K562 (cell line): ENCODE results near the gene THG1L. TPM values are rescaled to one million over a fixed set of nuclear protein-coding genes. Genes with fewer than 3 reads are reported as not detected.

ENCODE experiments used
- FOXM1 ChIP-seq, 2 experiments: fragments of 450-650 bp in 1 of 2; sonication (generic) in 1 of 2; formaldehyde crosslinking in 1 of 2; IDR thresholded peaks; 2 replicates each; pipeline versions ENCODE4 v1.6.1 to v1.9.0; 2017 to 2022; ENCODE audit warnings: low read depth in 2 of 2, mild to moderate bottlenecking in 2 of 2, missing genetic modification reagents in 1 of 2, moderate library complexity in 1 of 2
- FOXP1 ChIP-seq: sonication (generic); formaldehyde crosslinking; IDR thresholded peaks from 2 replicates; pipeline ENCODE4 v1.8.0; 2022; ENCODE audit warnings: mild to moderate bottlenecking, missing genetic modification reagents
- GTF2B ChIP-seq: IDR thresholded peaks from 2 replicates; pipeline ENCODE4 v1.6.1; 2011; ENCODE audit not compliant: insufficient read length; ENCODE audit errors: extremely low read depth
- GTF2E2 ChIP-seq: fragments of 200-800 bp; sonication (Bioruptor generic); IDR thresholded peaks from 2 replicates; pipeline ENCODE4 v1.6.1; 2016; ENCODE audit warnings: missing genetic modification characterization, missing compliant biosample characterization
- HMG20A ChIP-seq: fragments of 450-650 bp; formaldehyde crosslinking; conservative IDR thresholded peaks from 2 replicates; pipeline ENCODE4 v1.4.0; 2020; ENCODE audit warnings: mild to moderate bottlenecking, mixed read lengths
- IRF1 ChIP-seq: sonication (generic); formaldehyde crosslinking; IDR thresholded peaks from 2 replicates; pipeline ENCODE4 v1.8.0; 2022; ENCODE audit warnings: missing genetic modification reagents, mild to moderate bottlenecking, borderline replicate concordance
- KLF13 ChIP-seq: fragments of 450-650 bp; IDR thresholded peaks from 2 replicates; pipeline ENCODE4 v1.6.1; 2016; ENCODE audit warnings: missing genetic modification characterization, low read depth, mild to moderate bottlenecking, missing compliant biosample characterization, moderate library complexity, borderline replicate concordance
- L3MBTL2 ChIP-seq: fragments of 450-650 bp; IDR thresholded peaks from 2 replicates; pipeline ENCODE4 v1.6.1; 2016; ENCODE audit warnings: mild to moderate bottlenecking, moderate library complexity
- PRMT5 ChIP-seq: sonication (generic); formaldehyde crosslinking; IDR thresholded peaks from 2 replicates; pipeline ENCODE4 v1.5.0; 2020; ENCODE audit warnings: missing genetic modification reagents
- SIN3B ChIP-seq: fragments of 450-650 bp; IDR thresholded peaks from 2 replicates; pipeline ENCODE4 v1.6.1; 2017; ENCODE audit warnings: low read depth, mild to moderate bottlenecking, moderate library complexity
- SIX5 ChIP-seq, 2 experiments: IDR thresholded peaks; 2 replicates each; pipeline ENCODE4 v1.6.1; 2011; ENCODE audit warnings: low read length in 2 of 2, borderline replicate concordance in 1 of 2, low read depth in 1 of 2, mild to moderate bottlenecking in 1 of 2, moderate library complexity in 1 of 2; ENCODE audit not compliant: insufficient read depth in 1 of 2
- SREBF1 ChIP-seq: fragments of 150-350 bp; IDR thresholded peaks from 2 replicates; pipeline ENCODE4 v1.6.1; 2014; ENCODE audit warnings: antibody characterized with exemption, low read depth, low read length, borderline replicate concordance
- THRB ChIP-seq: fragments of 450-650 bp; formaldehyde crosslinking; conservative IDR thresholded peaks from 2 replicates; pipeline ENCODE4 v1.4.0; 2022; ENCODE audit warnings: mild to moderate bottlenecking, missing genetic modification characterization
- TSC22D4 ChIP-seq: fragments of 450-650 bp; IDR thresholded peaks from 2 replicates; pipeline ENCODE4 v1.6.1; 2016; ENCODE audit warnings: missing genetic modification characterization, missing biosample characterization, control low read depth
- TSHZ1 ChIP-seq: fragments of 250-450 bp; sonication (Bioruptor Pico); IDR thresholded peaks from 2 replicates; pipeline ENCODE4 v1.4.0; 2020; ENCODE audit warnings: mild to moderate bottlenecking, moderate library complexity
- ZNF253 ChIP-seq: fragments of 250-450 bp; sonication (Bioruptor Pico); conservative IDR thresholded peaks from 2 replicates; pipeline ENCODE4 v1.6.1; 2021; ENCODE audit warnings: mild to moderate bottlenecking
- ZNF311 ChIP-seq: fragments of 250-450 bp; sonication (Bioruptor Pico); IDR thresholded peaks from 2 replicates; pipeline ENCODE4 v1.4.0; 2020; ENCODE audit warnings: mild to moderate bottlenecking, moderate library complexity
- ZNF436 ChIP-seq: fragments of 250-450, 450-650 bp; sonication (Bioruptor Pico); formaldehyde crosslinking; IDR thresholded peaks from 2 replicates; pipeline ENCODE4 v1.7.0; 2020; ENCODE audit warnings: mild to moderate bottlenecking
- ZNF707 ChIP-seq: fragments of 250-450 bp; sonication (Bioruptor Pico); conservative IDR thresholded peaks from 2 replicates; pipeline ENCODE4 v1.8.0; 2022; ENCODE audit warnings: inconsistent platforms, mild to moderate bottlenecking, moderate library complexity
- polyA plus RNA-seq, 8 experiments: library from polyadenylated mRNA; depleted of rRNA in 4 of 8; stranded (reverse) in 5 of 8; unstranded in 3 of 8; fragments of >200 nt; fragmentation: Nextera tagmentation in 2 of 8; fragmentation: Illumina TruSeq in 1 of 8; extraction: Ambion mirVana in 2 of 8; extraction: Trizol in 1 of 8; gene quantifications; 2 replicates each; pipeline versions ENCODE4 v1.2.1 to v1.2.3, GENCODE V29; 2011 to 2014; ENCODE audit warnings: inconsistent platforms in 1 of 8, missing spikeins in 1 of 8
- total RNA-seq, 7 experiments: library from RNA; depleted of rRNA in 6 of 7; stranded (reverse); fragments of >200 nt in 6 of 7; fragmentation: Illumina TruSeq in 2 of 7; extraction: Trizol in 2 of 7; gene quantifications; 2 replicates each; pipeline versions ENCODE4 v1.2.1 to v1.2.3, GENCODE V29; 2011 to 2021; ENCODE audit warnings: low replicate concordance in 1 of 7

The THG1L gene
- total and polyA plus RNA-seq, 9 of the 15 experiments (the other 6 are each of a cell fraction or from before 2014, with no cell fraction given), result 21.8 to 40.7 (median 28.0) TPM

- TF ChIP-seq ZNF436 (CRISPR knock-in tag), result no peak
- no peak for TF ChIP-seq THRB (CRISPR knock-in tag)
- no peak for TF ChIP-seq FOXP1 (CRISPR knock-in tag)
- TF ChIP-seq SREBF1, result no peak
- no peak for TF ChIP-seq HMG20A (CRISPR knock-in tag)
- no peak for TF ChIP-seq GTF2E2 (tag)
- no peak for TF ChIP-seq ZNF707 (CRISPR knock-in tag)
- no peak for TF ChIP-seq FOXM1 (IDR thresholded peaks at IDR 0.05; ENCODE audit: low read depth)
- TF ChIP-seq FOXM1 (CRISPR knock-in tag; IDR thresholded peaks at IDR 0.05; ENCODE audit: low read depth), result no peak
- no peak for TF ChIP-seq ZNF253 (CRISPR knock-in tag)
- no peak for TF ChIP-seq SIN3B
- TF ChIP-seq PRMT5 (CRISPR knock-in tag), result no peak
- TF ChIP-seq SIX5 (IDR thresholded peaks at IDR 0.05; ENCODE audit: borderline replicate concordance in 1 of 2, insufficient read depth in 1 of 2, low read depth in 1 of 2, low read length in 2 of 2), result no peak
- TF ChIP-seq L3MBTL2, result peak; percentile 83
- TF ChIP-seq TSC22D4, result no peak
- no peak for TF ChIP-seq IRF1 (CRISPR knock-in tag)
- TF ChIP-seq TSHZ1 (CRISPR knock-in tag), result no peak
- no peak for TF ChIP-seq ZNF311 (CRISPR knock-in tag)
- peak; percentile 99 for TF ChIP-seq KLF13 (tag)
- TF ChIP-seq GTF2B, result no peak
Observed at GRCh38 chr5:157743163-157744050, 12.2 kb downstream of the THG1L start, which contains the start of gene LSM11 (continued).
